ENCODE measurements around the gene TAF10.

DNA sequence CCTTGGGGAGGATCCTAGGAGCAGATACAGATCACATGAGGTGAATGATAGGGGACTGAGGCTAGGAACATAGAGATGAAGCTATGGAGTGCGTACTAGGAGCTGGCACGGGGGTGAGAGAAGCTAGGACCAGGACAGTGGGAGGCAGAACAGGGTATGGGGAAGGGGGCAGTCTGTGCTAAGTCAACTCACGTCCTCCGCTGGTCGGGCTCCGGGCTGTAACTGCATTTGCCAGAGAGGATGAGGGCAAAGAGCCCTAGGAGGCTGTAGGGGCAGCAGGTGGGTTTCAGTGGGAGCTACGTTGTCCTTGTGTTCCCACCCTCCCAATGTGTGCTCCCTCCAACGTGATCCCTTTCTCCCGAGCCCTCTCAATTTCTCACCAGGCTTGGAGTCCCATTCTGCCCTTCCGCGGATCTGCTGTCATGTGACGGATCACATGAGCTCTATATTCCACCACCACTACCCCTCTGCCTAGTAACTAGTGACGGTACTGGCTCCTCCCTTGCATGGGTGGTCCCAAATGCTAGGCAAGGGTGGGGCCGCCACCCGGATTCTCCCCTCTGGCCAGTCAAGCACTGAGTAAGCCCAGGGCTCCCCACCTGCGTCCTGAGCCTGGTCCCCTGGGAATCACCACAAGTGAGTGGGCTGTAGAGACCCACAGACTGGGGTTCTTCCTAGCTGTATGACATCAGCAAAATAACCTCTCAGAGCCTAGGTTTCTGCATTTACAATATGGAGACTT lies 7.2 kb upstream of the TAF10 start, which contains the start of gene TPP1:
- TF ChIP-seq, protein P1, sequence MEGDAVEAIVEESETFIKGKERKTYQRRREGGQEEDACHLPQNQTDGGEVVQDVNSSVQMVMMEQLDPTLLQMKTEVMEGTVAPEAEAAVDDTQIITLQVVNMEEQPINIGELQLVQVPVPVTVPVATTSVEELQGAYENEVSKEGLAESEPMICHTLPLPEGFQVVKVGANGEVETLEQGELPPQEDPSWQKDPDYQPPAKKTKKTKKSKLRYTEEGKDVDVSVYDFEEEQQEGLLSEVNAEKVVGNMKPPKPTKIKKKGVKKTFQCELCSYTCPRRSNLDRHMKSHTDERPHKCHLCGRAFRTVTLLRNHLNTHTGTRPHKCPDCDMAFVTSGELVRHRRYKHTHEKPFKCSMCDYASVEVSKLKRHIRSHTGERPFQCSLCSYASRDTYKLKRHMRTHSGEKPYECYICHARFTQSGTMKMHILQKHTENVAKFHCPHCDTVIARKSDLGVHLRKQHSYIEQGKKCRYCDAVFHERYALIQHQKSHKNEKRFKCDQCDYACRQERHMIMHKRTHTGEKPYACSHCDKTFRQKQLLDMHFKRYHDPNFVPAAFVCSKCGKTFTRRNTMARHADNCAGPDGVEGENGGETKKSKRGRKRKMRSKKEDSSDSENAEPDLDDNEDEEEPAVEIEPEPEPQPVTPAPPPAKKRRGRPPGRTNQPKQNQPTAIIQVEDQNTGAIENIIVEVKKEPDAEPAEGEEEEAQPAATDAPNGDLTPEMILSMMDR (IDR thresholded peaks at IDR 0.05 in 4 of 5, conservative IDR thresholded peaks at IDR 0.05 in 1 of 5), result no peak
- TF ChIP-seq POLR2A (IDR thresholded peaks at IDR 0.05), result peak; percentile 68 to 85
